NCI-H128 (cell line): ENCODE measurements around the gene SENP1.

Experiments used
- DNase-seq: peaks from one replicate; lab custom pipeline; 2025; ENCODE audit not compliant: unreplicated experiment; lab: John Stamatoyannopoulos, UW

Gene SENP1

DNA sequence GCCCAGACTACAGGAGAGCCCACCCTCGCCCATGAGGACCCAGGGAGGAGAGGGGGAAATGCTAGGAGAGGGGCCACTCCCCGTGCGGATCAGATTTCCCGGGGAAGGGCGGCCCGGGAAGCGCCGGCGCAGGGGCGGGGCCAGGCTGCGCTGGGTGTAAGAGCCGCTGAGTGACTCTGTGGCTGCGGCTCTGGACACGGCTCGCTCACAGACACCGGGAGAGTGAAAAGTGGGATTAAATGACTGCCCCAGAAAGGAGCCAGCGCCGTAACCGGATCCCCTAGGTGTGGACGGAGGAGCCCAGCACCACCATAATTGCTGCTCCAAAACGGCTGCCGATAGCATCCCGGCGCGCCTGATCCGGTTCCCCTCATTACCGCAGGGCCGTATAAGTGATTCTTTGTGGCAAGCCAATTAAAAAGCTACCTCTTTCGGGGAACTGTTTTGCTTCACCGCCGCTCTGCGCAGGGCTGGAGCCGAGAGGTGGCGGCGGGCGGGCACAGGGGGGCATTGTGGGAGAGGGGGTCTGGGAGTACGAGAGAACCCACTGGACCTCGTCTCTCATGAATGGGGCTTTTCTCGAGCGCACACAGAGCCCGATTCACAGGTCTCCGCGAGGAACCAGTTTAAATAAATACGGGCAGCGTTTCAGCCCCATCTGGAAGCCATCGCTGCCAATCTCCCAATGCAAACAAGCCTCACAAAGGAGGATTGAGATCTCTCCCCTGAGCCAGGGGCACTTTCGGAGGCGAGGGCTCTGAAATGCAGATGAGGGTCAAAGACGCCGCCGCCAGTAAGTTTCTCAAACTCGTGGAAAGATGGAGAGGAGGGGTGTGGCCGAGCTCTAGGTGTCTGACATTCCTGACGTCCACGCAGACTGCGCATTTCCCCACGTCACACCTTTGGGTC lies 104.1 kb downstream of the SENP1 start:
- peak; percentile 53 for DNase-seq

GRCh38 chr12:48000878-48001504 lies 104.9 kb downstream of the SENP1 start:
- peak; percentile 19 for DNase-seq

GRCh38 chr12:47999816-48000215 lies 106.1 kb downstream of the SENP1 start:
- DNase-seq = no peak

DNA sequence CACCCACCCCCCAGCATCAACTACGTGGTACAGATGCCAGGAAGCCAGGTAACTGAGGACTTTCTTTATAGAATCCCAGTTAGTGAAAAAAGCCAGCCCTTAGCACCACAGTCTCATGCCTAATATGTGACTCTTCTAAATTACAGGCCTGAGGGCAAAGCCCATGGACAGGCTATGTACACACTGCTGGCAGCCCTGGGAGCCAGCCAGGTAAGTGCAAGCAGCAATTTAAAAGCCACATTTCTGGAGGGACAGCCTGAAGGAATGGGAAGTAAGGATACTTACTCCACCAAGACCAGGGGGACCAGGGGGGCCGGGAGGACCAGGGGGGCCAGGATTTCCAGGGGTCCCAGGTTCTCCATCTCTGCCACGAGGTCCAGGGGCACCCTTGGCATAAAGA lies 108.6 kb downstream of the SENP1 start:
- no peak for DNase-seq

- no peak for DNase-seq
Measured at GRCh38 chr12:47995981-47996401, 109.9 kb downstream of the SENP1 start.

GRCh38 chr12:47993491-47993890 lies 112.4 kb downstream of the SENP1 start:
- DNase-seq = no peak
